HPDE6-E6E7 (cell line): Measurements from ENCODE around the gene ZPR1.
"Not testable (repeated sequence)": the region's sequence is repeated elsewhere in the genome, so short reads cannot be mapped to it uniquely, and the experiment has no call there.

Experiments used
- DNase-seq: peaks from one replicate; pipeline ENCODE4 v3.0.0; 2011; ENCODE audit warnings: missing footprints; ENCODE audit errors: extremely low spot score

The ZPR1 gene

DNA sequence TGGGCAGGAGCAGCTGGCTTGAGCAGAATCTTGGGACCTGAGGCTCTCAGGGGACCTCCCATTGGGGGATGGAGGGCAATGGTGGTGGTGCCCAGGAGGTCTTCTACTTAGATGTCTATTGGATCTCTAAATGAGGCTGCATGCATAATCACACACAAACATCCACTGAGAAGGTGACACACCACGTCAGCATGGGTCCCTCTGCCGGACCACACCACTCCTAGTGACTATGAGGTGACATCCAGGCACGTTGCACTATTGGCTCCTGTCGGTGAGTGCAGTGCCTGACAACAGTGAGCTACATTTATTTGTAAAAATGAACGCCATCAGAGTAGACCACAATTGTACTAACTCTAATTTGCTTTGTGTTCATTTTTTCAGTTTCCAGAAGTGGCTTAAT, 37.6 kb upstream of the ZPR1 start:
- no peak for DNase-seq

DNA sequence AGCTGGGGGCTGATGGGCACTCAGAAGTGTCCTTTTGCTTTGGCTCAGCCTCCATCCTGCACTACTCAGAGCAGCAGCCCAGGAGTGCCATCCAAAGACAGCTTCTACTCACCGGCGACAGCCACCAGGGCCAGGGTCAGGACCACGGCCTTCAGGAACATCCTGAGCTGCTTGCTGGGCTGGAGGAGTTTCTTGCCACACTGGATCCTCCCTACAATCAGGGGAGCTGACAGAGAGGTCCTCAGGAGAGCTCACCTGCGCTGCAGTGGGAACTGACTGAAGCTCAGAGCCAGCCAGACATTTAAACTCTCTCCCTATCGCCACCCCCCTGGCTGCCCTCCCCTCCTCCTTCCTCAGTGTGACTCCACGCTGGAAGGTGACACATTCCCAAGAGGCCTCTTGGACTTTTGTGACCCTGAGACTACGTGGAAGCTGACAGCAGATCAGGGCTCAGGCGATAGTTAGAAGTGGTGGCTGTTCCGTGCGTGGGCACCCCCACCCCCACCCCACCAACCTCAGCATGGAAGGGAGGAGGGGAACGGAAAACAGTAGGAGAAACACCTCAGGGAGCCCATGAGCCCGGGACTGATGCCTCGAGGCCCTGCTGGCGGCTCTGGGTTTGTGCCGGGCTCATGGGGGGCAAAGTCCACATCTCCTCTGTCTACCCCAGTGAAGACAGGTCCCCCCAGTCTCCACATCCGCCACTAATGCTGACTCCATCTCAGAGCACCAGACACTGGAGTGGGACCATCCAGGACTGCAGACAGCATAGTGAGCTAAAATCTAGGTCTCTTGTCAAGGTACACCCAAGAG, 35.4 kb upstream of the ZPR1 start, which contains the start of gene APOA4:
Gene APOA4 (minus strand): TSS at position 274 of the 813 bp plus-strand sequence. CDS start 113 bp downstream, at position 161.
- no peak for DNase-seq

DNA sequence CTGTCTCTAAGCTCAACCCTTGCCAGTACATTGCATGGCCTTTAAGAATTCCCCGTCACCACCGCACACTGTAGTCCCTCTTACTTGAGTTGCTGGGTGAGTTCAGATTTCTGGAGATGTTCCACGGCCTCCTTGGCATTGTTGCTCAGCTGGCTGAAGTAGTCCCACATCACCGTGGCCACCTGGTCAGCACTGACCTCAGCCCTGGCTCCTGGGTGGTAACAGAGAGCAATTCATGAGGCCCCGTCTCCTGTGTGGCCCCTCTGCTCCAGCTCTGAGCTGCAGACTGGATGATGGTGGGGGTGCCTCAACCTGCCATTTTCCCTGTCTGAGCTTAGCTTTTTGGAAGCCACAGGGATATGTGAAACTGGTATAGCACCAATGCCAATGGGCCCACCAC, 34.8 kb upstream of the ZPR1 start:
- DNase-seq = no peak

DNA sequence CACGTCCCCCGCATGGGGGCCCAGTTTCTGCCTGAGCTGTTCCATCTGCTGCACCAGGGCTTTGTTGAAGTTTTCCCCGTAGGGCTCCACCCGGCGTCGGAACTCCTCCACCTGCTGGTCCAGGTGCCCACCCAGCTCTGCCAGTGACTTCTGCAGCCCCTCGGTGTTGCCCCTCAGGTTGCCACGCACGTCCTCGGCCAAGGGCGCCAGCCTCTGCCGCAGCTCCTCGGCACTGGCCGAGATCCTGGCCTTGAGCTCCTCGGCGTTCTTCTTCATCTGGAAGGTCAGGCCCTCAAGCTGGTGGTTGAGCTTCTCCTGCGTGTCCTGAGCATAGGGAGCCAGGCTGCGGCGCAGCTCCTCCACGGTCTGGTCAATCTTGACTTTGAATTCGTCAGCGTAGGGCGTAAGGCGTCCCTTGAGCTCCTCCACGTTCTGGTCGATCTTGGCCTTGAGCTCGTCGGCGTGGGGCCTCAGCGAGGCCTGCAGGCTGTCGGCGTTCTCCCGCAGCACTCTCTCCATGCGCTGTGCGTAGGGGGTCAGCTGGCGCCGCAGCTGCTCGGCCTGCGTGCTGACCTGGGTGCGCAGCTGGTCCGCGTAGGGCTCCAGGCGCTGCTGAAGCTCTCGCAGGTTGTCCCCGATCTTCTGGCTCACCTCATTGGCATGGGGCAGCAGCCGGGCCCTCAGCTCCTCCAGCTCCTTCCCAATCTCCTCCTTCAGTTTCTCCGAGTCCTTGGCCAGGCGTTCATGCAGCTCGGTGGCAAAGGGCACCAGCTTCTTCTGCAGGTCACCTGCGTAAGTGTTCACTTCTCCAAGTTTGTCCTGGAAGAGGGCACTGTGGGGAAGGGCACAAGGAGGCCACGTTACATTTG, 33.5 kb upstream of the ZPR1 start:
- DNase-seq = no peak

DNA sequence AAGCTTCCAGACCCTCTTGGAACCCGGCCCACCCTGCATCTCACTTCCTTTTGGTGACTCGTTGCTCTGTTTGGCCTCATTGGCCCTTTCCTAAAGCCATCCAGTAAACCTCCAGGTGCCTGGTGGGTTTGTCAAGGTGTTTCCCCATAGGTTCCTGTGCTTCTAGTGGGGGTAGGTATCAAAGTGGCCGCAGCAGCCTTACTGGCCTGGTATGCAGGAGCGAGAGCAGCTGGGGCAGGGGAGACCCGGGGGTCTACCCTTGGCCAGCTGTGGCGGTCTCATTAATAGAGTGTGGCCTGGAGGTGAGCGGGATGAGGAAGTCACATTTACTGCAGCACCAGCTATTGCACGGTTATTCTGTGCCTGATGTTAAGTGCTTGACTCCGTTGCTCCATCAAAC, 31.2 kb upstream of the ZPR1 start:
- DNase-seq = no peak

DNA sequence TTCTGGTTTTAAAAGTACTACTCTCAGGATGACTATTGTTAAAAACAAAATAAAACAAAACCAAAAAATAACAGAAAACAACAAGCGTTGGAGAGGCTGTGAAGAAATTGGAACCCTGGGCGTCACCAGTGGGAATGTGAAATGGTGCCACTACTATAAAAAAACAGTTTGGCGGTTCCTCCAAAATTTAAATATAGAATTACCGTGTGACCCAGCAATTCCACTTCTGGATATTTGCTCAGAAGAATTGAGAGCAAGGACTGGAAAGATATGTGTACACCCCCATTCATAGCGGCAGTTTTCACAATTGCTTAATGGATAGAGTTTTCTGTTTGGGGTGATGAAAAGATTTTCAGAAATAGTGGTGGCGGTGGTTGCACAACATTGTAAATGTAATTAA, 26.7 kb upstream of the ZPR1 start:
- DNase-seq = no peak

DNA sequence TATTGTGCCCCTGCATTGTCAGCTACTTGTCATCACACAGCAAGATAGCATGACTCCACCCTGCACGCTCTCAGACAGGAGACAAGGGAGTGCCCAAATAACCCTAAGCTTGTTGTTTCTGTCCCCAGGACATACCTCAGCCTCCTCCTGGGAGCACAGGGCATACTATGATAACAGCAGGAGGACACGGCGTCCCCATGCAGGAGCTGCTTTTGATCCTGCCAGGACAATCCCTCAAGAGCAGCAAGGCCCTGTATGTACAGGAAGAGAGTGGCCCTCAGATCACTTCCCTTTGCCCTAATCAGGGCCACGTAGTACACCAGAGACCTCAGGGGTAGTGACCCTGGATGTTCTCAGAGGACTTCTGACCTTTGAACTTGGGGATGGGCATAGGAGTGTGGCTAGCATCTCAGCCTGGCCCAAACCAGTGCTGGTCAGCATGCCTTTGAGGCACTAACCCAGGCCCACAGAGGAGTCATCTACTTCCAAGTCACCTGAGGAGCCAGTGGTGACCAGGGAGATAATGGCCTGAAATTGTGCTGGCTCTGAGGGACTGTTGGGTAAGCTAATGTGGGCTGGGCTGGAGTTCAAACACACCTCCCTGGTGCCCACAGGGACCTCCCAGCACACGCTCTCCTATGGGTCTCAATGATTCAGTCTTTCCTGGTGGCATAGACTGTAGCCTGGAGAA, 26.1 kb upstream of the ZPR1 start:
- DNase-seq = no peak

DNA sequence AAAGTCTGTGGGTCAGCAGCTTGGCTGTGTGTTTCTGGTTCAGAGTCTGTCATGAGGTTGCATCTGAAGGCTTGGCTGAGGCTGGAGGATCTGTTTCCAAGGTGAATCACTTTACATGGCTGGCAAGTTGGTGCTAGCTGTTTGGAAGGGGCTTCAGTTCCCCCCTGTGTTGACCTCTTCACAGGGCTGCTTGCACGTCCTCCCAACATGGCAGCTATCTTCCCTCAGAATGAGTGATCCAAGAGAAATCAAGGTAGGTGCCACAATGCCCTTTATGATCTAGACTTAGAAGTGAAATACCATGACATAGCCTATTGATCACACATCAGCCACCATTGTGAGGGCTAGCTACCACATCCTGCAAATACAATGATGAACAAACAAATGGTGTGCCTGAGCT, 25.3 kb upstream of the ZPR1 start:
- no peak for DNase-seq

DNA sequence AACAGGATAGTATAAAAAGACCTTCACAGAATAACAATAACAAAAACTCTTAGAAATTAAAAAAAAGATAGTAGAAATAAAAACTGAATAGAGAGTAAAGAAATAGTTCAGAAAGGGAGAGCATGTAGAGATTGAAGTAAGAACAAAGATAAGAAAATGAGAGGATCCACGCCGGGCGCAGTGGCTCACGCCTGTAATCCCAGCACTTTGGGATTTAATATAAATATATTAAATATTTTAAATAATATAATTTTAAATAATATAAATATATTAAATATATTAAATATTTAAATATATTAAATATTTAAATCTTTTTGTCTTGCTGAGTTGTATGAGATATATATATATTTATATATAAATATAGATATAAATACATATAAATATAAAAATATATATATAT, 24.3 kb upstream of the ZPR1 start:
- no peak for DNase-seq

DNA sequence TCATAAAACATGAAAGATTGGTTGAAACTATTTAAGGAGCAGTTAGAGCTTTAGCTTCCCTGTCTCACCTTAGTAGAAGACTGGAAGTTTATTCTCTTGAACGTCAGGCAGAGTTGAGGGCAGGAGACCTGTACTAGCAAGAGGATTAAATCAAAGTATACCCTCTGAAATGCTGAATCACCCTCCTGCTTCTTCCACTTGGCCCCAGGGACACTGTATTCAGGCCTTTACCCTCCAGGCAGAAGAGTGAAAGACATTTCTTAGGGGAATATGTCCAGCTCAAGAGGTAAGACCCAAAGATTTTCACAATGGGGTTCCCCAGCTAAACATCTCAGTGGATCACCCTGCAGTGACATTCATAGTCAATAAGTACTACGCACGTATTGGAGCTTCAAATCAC, 23.4 kb upstream of the ZPR1 start:
- DNase-seq = no peak

DNA sequence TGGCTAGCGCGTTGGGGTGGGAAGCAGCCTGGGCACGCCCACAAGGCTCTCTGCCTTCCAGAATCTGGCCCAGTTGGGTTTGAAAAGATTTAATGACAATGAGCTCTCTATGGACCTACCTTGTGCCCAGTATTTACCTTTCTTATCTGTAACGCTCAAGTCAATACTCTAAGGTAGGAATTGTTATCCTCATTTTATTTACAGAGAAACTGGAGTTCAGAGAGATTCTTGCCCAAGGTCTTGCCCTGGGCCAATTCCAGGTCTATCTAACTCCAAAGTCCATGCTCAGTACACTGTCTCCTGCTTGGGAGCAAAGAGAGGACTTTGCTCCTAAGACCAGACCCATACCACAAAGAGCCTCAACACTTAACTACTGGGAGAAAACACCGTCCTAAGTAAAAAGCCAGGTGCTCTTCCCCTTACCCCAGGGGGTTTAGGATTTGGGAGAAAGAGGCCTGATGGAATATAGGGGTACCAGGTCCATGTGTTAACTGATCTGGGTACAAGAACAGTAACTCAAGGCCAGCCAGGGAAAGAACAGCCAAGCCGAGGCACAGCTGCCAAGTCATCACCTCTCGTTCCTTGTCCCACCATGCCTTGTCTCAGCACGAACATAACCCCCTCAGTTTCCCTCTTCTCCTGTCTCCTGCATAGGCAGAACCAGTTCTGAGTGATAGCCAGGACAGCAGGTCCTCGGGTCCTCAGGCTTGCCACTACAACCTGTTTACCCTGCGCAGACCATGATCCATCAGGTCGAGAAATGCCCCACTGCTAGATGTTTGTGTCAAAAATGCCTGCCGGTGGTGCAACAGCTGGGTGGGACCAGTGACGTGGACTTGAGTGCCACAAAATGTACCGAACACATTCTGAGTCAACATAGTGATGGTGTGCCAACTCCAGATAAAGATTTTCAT, 20.7 kb upstream of the ZPR1 start:
- no peak for DNase-seq

DNA sequence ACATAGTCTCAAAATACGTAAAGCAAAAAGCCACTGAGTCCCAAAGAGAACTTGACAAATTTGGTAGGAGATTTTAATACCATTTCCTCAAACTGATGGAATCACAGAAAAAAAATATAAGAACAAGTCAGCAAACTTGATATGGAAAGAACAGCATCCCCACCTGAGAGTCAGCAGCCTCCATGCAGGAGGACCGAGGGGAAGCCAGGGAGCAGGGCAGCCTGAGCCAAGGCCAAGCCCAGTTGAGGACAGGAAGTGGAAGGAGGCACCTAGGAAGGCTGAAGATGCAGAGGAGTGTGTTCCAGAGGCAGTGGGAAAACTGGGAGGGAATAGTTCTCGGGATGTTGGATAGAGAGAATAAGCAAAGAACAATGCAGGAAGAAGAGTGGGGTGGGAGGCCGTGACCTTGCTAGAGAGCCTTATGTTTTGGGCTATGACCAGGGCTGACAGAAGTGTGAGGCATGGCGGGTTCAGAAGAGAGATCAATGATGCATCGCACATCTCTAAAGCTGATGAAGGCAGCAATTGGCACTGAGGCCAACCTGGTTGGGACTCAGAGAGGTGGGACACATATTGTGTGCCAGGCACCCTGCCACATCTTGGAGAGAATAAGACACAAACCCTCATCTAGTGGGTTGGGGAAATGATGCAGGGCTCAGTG, 19.9 kb upstream of the ZPR1 start:
- no peak for DNase-seq

DNA sequence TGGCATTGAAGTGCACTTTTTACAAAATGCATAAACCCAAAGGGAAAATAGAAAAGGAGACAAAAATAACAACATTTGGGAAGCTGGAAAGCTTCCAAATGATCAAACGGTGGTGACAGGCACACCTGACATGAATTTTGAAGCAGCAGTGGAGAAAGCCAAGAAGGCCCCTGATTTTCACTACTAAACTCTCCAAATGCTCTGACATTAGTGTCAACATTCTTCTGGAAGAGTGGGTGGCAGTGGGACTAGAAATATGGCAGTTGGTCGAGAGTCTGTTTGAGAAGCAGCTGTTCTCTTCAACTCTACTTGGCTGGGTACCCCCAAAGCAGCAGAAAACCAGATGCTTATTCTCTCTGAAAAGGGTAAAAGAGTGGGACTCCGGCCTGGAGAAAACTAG, 16.2 kb upstream of the ZPR1 start:
- DNase-seq = no peak

DNA sequence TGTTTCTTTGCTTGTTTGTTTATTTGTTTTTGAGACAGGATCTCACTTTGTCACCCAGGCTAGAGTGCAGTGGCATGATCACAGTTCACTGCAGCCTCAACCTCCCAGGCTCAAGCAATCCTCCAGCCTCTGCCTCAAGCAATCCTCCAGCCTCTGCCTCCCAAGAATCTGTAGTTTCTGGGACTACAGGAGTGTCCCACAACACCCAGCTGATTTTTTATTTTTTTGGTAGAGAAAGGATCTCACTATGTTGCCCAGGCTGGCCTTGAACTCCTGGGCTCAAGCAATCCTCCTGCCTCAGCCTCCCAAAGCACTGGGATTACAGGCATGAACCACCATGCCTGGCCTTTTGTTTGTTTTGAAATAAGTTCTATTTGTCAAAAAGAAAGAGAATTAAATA, 13.8 kb upstream of the ZPR1 start:
- not testable (repeated sequence) for DNase-seq

DNA sequence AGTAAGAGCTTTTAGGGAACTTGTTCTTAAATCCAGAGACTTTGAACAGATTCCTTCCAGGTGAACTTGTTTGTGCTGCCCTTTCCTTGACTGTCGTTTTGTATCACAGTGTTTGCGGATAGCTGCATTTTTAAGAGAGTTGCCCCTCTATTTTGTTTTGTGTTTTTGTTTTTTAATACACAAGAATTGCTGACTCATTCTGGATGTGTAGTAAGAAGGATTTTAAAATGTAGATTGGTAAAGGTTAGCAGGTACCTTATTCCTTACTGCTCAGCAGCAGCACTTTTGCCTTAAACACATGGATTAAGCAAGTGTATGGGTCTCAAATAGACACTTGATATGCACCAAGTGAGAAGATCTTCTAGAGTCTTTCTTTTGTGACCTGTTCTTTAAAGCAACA, 12.8 kb upstream of the ZPR1 start:
- no peak for DNase-seq

DNA sequence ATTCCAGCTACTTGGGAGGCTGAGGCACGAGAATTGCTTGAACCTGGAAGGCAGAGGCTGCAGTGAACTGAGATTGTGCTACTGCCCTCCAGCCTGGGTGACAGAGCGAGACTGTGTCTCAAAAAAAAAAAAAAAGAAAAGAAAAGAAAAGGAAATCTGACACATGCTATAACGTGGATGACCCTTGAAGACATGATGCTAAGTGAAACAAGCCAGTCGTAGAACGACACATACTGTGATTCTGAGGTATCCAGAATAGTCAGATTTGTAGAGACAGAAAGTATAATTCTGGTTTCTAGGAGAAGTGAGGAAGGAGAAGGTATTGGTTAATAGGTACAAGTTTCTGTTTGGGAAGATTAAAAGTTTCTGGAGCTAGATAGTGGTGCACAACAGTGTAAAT, 10.5 kb upstream of the ZPR1 start:
- no peak for DNase-seq

DNA sequence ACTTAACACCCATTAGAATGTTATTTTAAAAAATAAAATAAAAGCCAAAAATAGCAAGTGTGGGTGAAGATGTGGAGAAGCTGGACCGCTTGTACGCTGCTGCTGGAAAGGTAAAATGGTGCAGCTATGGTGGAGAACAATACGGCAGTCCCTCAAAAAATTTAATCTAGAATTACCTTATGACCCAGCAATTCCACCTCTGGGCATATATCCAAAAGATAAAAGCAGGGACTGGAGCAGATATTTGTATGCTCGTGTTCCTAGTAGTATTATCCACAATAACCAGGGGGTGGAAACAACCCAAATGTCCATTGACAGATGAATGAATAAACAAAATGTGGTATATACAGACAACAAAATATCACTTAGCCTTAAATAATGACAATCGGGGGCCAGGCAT, 10.0 kb upstream of the ZPR1 start:
- DNase-seq = no peak

DNA sequence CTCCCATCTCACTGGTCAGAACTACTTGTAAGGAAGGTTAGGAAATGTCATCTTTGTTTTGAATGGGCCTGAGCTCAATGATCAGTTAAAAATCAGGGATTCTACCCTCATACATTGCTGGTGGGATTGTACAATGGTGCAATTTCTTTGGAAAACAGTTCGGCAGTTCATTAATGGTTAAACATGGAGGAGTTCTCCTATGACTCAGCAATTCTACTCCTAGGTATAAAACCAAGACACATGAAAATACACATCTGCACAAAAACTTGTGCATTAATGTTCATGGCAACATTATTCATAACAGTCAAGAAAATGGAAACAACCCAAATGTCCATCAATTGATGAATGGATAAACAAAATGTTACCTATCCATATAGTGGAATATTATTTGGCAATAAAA, 8.7 kb upstream of the ZPR1 start:
- no peak for DNase-seq

DNA sequence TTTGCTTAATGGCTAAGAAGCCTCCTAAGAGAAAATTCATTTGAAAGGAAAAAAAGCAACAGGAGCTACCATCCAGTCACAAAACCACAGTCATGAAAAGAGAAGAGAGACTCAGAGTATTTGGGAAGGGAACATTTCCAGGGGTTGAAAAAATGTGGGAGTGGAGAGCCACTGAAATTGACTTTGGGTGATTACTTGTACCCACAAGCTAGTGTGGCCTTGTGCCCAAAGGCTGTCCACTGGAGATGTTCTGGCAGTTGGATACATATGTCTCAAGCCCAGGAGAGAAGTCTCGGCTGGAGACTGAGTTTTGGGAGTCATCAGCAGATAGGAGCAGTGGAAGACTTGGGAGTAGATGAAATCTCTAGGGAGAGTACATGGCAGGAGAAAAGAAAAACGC, 7.0 kb upstream of the ZPR1 start:
- no peak for DNase-seq

DNA sequence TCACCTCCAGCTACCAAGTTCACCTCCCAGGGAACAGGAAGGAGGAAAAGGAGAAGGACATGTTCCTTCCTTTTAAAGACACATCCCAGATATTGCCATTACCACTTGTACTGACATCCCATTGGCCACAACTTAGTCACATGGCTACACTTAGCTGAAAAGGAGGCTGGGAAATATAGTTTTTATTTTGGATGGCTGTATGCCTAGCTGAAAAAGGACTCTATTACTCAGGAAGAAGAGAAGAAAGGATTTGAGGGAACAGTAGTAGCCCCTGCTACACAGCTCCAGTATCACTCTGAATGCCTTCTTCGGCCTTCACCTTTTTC, 5.9 kb upstream of the ZPR1 start:
- DNase-seq = no peak
